Kidney (tissue), 14 donors: Measurements from ENCODE around the gene KATNIP. TPM values are rescaled to one million over a fixed set of nuclear protein-coding genes. Genes with fewer than 3 reads are reported as not detected.
"Not testable (repeated sequence)": the region's sequence is repeated elsewhere in the genome, so short reads cannot be mapped to it uniquely, and the experiment has no call there.

Experiments
- DNase-seq, 5 donors: peaks; one replicate each; pipeline ENCODE4 v3.0.0-alpha.2; 2013 to 2020
- FAIRE-seq: peaks from 2 replicates; lab custom pipeline; 2012; peaks lifted over from hg19 to GRCh38; lab: Jason Lieb, UNC
- H3K27ac ChIP-seq, 2 donors: one replicate each; pipeline ENCODE4 v1.7.0; 2013; ENCODE audit warnings: low read depth in 2 of 2, low read length in 2 of 2, inconsistent platforms in 1 of 2
- H3K27me3 ChIP-seq: one replicate; pipeline ENCODE4 v1.7.1; 2013; ENCODE audit warnings: low read length, inconsistent platforms; ENCODE audit not compliant: control insufficient read depth, insufficient read depth
- H3K36me3 ChIP-seq, 3 donors: one replicate each; pipeline versions ENCODE4 v1.7.0 to v1.7.1; 2013; ENCODE audit warnings: low read length in 3 of 3, control low read depth in 1 of 3, inconsistent platforms in 1 of 3; ENCODE audit not compliant: insufficient read depth in 3 of 3, control insufficient read depth in 2 of 3
- H3K4me1 ChIP-seq, 3 donors: one replicate each; pipeline versions ENCODE4 v1.7.0 to v1.7.1; 2013; ENCODE audit warnings: low read length in 3 of 3, inconsistent platforms in 1 of 3, low read depth in 1 of 3; ENCODE audit not compliant: control insufficient read depth in 2 of 3, insufficient read depth in 2 of 3
- H3K4me3 ChIP-seq, 3 donors: one replicate each; pipeline versions ENCODE4 v1.7.0 to v1.8.1; 2013; ENCODE audit warnings: low read length in 3 of 3, control low read depth in 1 of 3, inconsistent platforms in 1 of 3
- H3K9ac ChIP-seq, 3 donors: one replicate each; pipeline versions ENCODE4 v1.7.0 to v1.7.1; 2013; ENCODE audit warnings: low read length in 3 of 3, control low read depth in 1 of 3, inconsistent platforms in 1 of 3
- H3K9me3 ChIP-seq, 3 donors: one replicate each; pipeline versions ENCODE4 v1.7.0 to v1.7.1; 2013; ENCODE audit warnings: low read length in 3 of 3, control low read depth in 1 of 3, inconsistent platforms in 1 of 3; ENCODE audit not compliant: control insufficient read depth in 2 of 3, insufficient read depth in 1 of 3
- CTCF ChIP-seq: IDR thresholded peaks from 3 replicates; pipeline ENCODE4 v1.5.1; 2012; ENCODE audit warnings: mild to moderate bottlenecking, moderate library complexity, borderline replicate concordance; ENCODE audit not compliant: insufficient read depth; ENCODE audit errors: extremely low read depth
- intact Hi-C: fragments of 100-400 bp; cut with DNase I; formaldehyde crosslinking; loops from one replicate; pipeline ENCODE4 v1.11.1; 2022
- polyA plus RNA-seq: library from polyadenylated mRNA; stranded (reverse); fragments of 350-450 nt; fragmentation: Illumina TruSeq; extraction: RNeasy Lipid Tissue Mini Kit (QIAGEN cat#74804); gene quantifications from one replicate; pipeline ENCODE4 v1.2.3, GENCODE V29; 2014; ENCODE audit warnings: low read depth, low replicate concordance; ENCODE audit not compliant: insufficient read depth
- total RNA-seq: library from RNA; stranded (reverse); fragmentation: NEBNext Ultra II Directional; extraction: Animal tissue kit (Norgen Biotek cat#: 25700); gene quantifications from one replicate; pipeline ENCODE4 v1.2.1, GENCODE V29; 2021
- donor health status: control.
- donor health status: control.
- donor health status: control.
- donor health status: control.
- donor health status: control.
- donor health status: DM: yes; HTN: yes; CAD: no.
- donor health status: Normal renal cell carcinoma (clear cell type).

The KATNIP gene
- total and polyA plus RNA-seq, 2 donors from 2014 or later, result 4.0 to 40.2 TPM

- no peak overlapping the region for H3K4me3 ChIP-seq
- no peak for TF ChIP-seq CTCF
- DNase-seq (no peak), FAIRE-seq (no peak)
- H3K4me1 ChIP-seq, result no peaks in the 10 kb centered on the region
- intact Hi-C loops, result no loop called here
- no peaks in the 10 kb centered on the region for H3K36me3 ChIP-seq
- H3K9ac ChIP-seq, result no peak overlapping the region
- no peaks in the 10 kb centered on the region for H3K27me3 ChIP-seq
- no peak overlapping the region for H3K27ac ChIP-seq
- H3K9me3 ChIP-seq, result no peaks in the 10 kb centered on the region
Observed at GRCh38 chr16:27561216-27561615, 11.3 kb downstream of the KATNIP start.

- no peak overlapping the region for H3K4me3 ChIP-seq
- no peak overlapping the region for H3K27ac ChIP-seq
- DNase-seq (no peak), FAIRE-seq (no peak)
- H3K27me3 ChIP-seq, result no peaks in the 10 kb centered on the region
- no peaks in the 10 kb centered on the region for H3K36me3 ChIP-seq
- TF ChIP-seq CTCF, result no peak
- H3K9me3 ChIP-seq, result no peaks in the 10 kb centered on the region
- no peak overlapping the region for H3K9ac ChIP-seq
- intact Hi-C loops, result no loop called here
- no peaks in the 10 kb centered on the region for H3K4me1 ChIP-seq
Observed at GRCh38 chr16:27564224-27564623, 14.3 kb downstream of the KATNIP start.

GRCh38 chr16:27566417-27566816, 16.5 kb downstream of the KATNIP start:
- intact Hi-C loops, result no loop called here
- Histone ChIP-seq H3K9me3 (no peaks in the 10 kb centered on the region), H3K27ac (no peak overlapping the region), H3K27me3 (no peaks in the 10 kb centered on the region), H3K9ac (no peak overlapping the region), H3K4me3 (no peak overlapping the region), H3K4me1 (no peaks in the 10 kb centered on the region), H3K36me3 (no peaks in the 10 kb centered on the region)
- DNase-seq (no peak), FAIRE-seq (no peak)
- TF ChIP-seq CTCF, result no peak

GRCh38 chr16:27568077-27568476, 18.1 kb downstream of the KATNIP start:
- Histone ChIP-seq H3K9ac (no peak overlapping the region), H3K9me3 (no peaks in the 10 kb centered on the region), H3K4me3 (no peak overlapping the region), H3K27ac (no peak overlapping the region), H3K36me3 (no peaks in the 10 kb centered on the region), H3K4me1 (no peaks in the 10 kb centered on the region), H3K27me3 (no peaks in the 10 kb centered on the region)
- DNase-seq (no peak), FAIRE-seq (no peak)
- intact Hi-C loops, result no loop called here
- TF ChIP-seq CTCF, result no peak

- H3K4me3 ChIP-seq, H3K4me1 ChIP-seq, FAIRE-seq, H3K27ac ChIP-seq, intact Hi-C loops, H3K9me3 ChIP-seq, H3K9ac ChIP-seq, H3K36me3 ChIP-seq, DNase-seq, H3K27me3 ChIP-seq: not testable (repeated sequence)
Observed at GRCh38 chr16:27570986-27571385, 21.0 kb downstream of the KATNIP start.
